CD14-positive monocyte (primary cell): Measurements from ENCODE around the gene SIGLEC5. TPM values are rescaled to one million over a fixed set of nuclear protein-coding genes. Genes with fewer than 3 reads are reported as not detected.
A peak's percentile ranks its signal among the peaks of the same experiment; 100 is the strongest.

Experiments
- DNase-seq, 3 donors: peaks; one replicate each; pipeline ENCODE4 v3.0.0-alpha.2; 2011 to 2022
- H2AFZ ChIP-seq: 2 replicates; pipeline ENCODE4 v1.6.0; 2012; ENCODE audit warnings: mild to moderate bottlenecking, low read depth, low read length, inconsistent platforms; ENCODE audit not compliant: insufficient read depth, poor library complexity, severe bottlenecking
- H3K27ac ChIP-seq, 2 donors: 1 replicate in 1 of 2; 2 replicates in 1 of 2; pipeline ENCODE4 v1.5.1; 2012 to 2013; ENCODE audit warnings: low read length in 2 of 2, control low read depth in 1 of 2, inconsistent platforms in 1 of 2, low read depth in 1 of 2, mild to moderate bottlenecking in 1 of 2
- H3K27me3 ChIP-seq, 2 donors: one replicate each; pipeline versions ENCODE4 v1.6.0 to v1.6.1; 2011 to 2013; ENCODE audit warnings: low read length in 2 of 2; ENCODE audit not compliant: control insufficient read depth in 2 of 2, insufficient read depth in 2 of 2
- H3K36me3 ChIP-seq, 2 donors: replicated peaks in 1 of 2; 1 replicate in 1 of 2; 2 replicates in 1 of 2; pipeline versions ENCODE4 v1.5.1 to v1.6.1; 2012 to 2013; ENCODE audit warnings: low read length in 2 of 2, control low read depth in 1 of 2, inconsistent platforms in 1 of 2, mild to moderate bottlenecking in 1 of 2; ENCODE audit not compliant: insufficient read depth in 2 of 2, control insufficient read depth in 1 of 2
- H3K4me1 ChIP-seq, 2 donors: 1 replicate in 1 of 2; 2 replicates in 1 of 2; pipeline versions ENCODE4 v1.5.1 to v1.6.1; 2012 to 2013; ENCODE audit warnings: low read length in 2 of 2, control low read depth in 1 of 2, inconsistent platforms in 1 of 2, mild to moderate bottlenecking in 1 of 2, moderate library complexity in 1 of 2; ENCODE audit not compliant: insufficient read depth in 2 of 2, control insufficient read depth in 1 of 2
- H3K4me2 ChIP-seq: replicated peaks from 2 replicates; pipeline ENCODE3; 2012; ENCODE audit warnings: low read length, moderate library complexity, mild to moderate bottlenecking; ENCODE audit not compliant: poor library complexity, severe bottlenecking; ENCODE audit errors: extremely low read depth
- H3K4me3 ChIP-seq, 3 experiments: fragments of 200-600 bp in 1 of 3; sonication (generic) in 1 of 3; replicated peaks in 1 of 3; 1 replicate in 2 of 3; 2 replicates in 1 of 3; pipeline ENCODE4 v1.5.1; 2011 to 2013; ENCODE audit warnings: low read length in 3 of 3, mild to moderate bottlenecking in 3 of 3, control low read depth in 2 of 3, low read depth in 2 of 3, inconsistent platforms in 1 of 3, moderate library complexity in 1 of 3
- H3K79me2 ChIP-seq: 2 replicates; pipeline ENCODE4 v1.6.0; 2012; ENCODE audit warnings: mild to moderate bottlenecking, control low read depth, inconsistent platforms, low read length, moderate library complexity; ENCODE audit not compliant: insufficient read depth
- H3K9ac ChIP-seq: 2 replicates; pipeline ENCODE4 v1.6.0; 2017; ENCODE audit warnings: low read length, mild to moderate bottlenecking; ENCODE audit not compliant: insufficient read depth, poor library complexity, severe bottlenecking
- H3K9me3 ChIP-seq, 2 donors: replicated peaks in 1 of 2; 1 replicate in 1 of 2; 2 replicates in 1 of 2; pipeline versions ENCODE4 v1.5.1 to v1.6.1; 2012 to 2013; ENCODE audit warnings: low read length in 2 of 2, control low read depth in 1 of 2; ENCODE audit not compliant: control insufficient read depth in 1 of 2, insufficient read depth in 1 of 2
- H4K20me1 ChIP-seq: 2 replicates; pipeline ENCODE4 v1.6.0; 2012; ENCODE audit warnings: mild to moderate bottlenecking, low read length, control low read depth, moderate library complexity; ENCODE audit not compliant: insufficient read depth
- H3K27ac Mint-ChIP-seq, 7 donors: one replicate each; pipeline ENCODE4 v1.8.0; 2020; ENCODE audit warnings: mild to moderate bottlenecking in 7 of 7, mixed read lengths in 7 of 7, moderate library complexity in 6 of 7, inconsistent platforms in 2 of 7
- H3K27me3 Mint-ChIP-seq, 3 donors: one replicate each; pipeline ENCODE4 v1.8.0; 2021 to 2022; ENCODE audit warnings: low read depth in 3 of 3, mild to moderate bottlenecking in 3 of 3, mixed read lengths in 3 of 3, moderate library complexity in 3 of 3, inconsistent platforms in 1 of 3
- H3K36me3 Mint-ChIP-seq, 2 donors: one replicate each; pipeline ENCODE4 v1.8.0; 2020; ENCODE audit warnings: mixed read lengths in 2 of 2, inconsistent platforms in 1 of 2, mild to moderate bottlenecking in 1 of 2
- H3K4me1 Mint-ChIP-seq: one replicate; pipeline ENCODE4 v1.8.0; 2020; ENCODE audit warnings: mild to moderate bottlenecking, mixed read lengths
- H3K4me3 Mint-ChIP-seq, 2 donors: one replicate each; pipeline ENCODE4 v1.8.0; 2020; ENCODE audit warnings: mild to moderate bottlenecking in 2 of 2, mixed read lengths in 2 of 2, moderate library complexity in 1 of 2
- H3K9me3 Mint-ChIP-seq, 7 donors: one replicate each; pipeline ENCODE4 v1.8.0; 2020 to 2022; ENCODE audit warnings: mixed read lengths in 7 of 7, mild to moderate bottlenecking in 6 of 7, moderate library complexity in 6 of 7, inconsistent platforms in 2 of 7
- CTCF ChIP-seq: fragments of 200-600 bp; IDR thresholded peaks from one replicate; pipeline ENCODE4 v1.8.0; 2022; ENCODE audit warnings: antibody characterized with exemption, mild to moderate bottlenecking
- WGBS: methylation state at CpG from one replicate; pipeline ENCODE4 v1.1.5; 2013; ENCODE audit warnings: missing lambda C conversion rate; ENCODE audit not compliant: insufficient coverage; 5-methylcytosine and 5-hydroxymethylcytosine counted together
- intact Hi-C, 2 donors: fragments of 100-400 bp; cut with micrococcal nuclease; formaldehyde crosslinking; loops; one replicate each; pipeline versions ENCODE4 v1.15.0 to v1.15.1; 2023
- polyA plus RNA-seq, 3 donors: library from polyadenylated mRNA; depleted of rRNA in 1 of 3; unstranded in 2 of 3; stranded (reverse) in 1 of 3; fragments of 300-500 nt in 2 of 3; fragments of >200 nt in 1 of 3; fragmentation: Illumina TruSeq in 2 of 3; gene quantifications; 1 replicate in 2 of 3; 2 replicates in 1 of 3; pipeline ENCODE4 v1.2.3, GENCODE V29; 2012 to 2021

SIGLEC5 gene
- polyA plus RNA-seq, 3 donors, result 10.2 to 12.6 TPM; not detected in 1

- H3K79me2 ChIP-seq, result peaks cover 53% of the 10 kb centered on the region
- no peak overlapping the region for H3K9ac ChIP-seq
- peak overlapping the region in 1 of 2 donors; percentile 47 for H3K27ac ChIP-seq
- DNase-seq, result peak in 1 of 3 donors; percentile 1
- peak overlapping the region; percentile 14 to 64 (median 27) for H3K4me3 ChIP-seq
- Mint-ChIP-seq H3K9me3 (peaks cover 0 to 2% (median 0%) of the 10 kb centered on the region in 7 donors), H3K27ac (peak overlapping the region in 5 of 7 donors; percentile 70 to 85 (median 73)), H3K4me1 (peaks cover 53% of the 10 kb centered on the region), H3K36me3 (peaks cover 47 to 59% of the 10 kb centered on the region in 2 donors), H3K27me3 (peaks cover 0 to 4% (median 0%) of the 10 kb centered on the region in 3 donors), H3K4me3 (peak overlapping the region; percentile 50 to 83)
- peaks cover 44 to 55% of the 10 kb centered on the region in 2 donors for H3K36me3 ChIP-seq
- H3K4me2 ChIP-seq, result peak overlapping the region; percentile 72
- no peaks in the 10 kb centered on the region for H3K9me3 ChIP-seq
- no peak overlapping the region for H2AFZ ChIP-seq
- peaks cover 46 to 52% of the 10 kb centered on the region in 2 donors for H3K4me1 ChIP-seq
- intact Hi-C loops, result no loop called here
- H3K27me3 ChIP-seq, result no peaks in the 10 kb centered on the region
- peaks cover 50% of the 10 kb centered on the region for H4K20me1 ChIP-seq
- 63% methylated on average over 10 of the region's 14 CpGs for WGBS
- no peak for TF ChIP-seq CTCF
These were observed 1.9 kb downstream of the SIGLEC5 start for GRCh38 chr19:51628153-51628939.

- H3K4me2 ChIP-seq, result peak overlapping the region; percentile 72
- 80% methylated on average over 10 of the region's 16 CpGs for WGBS
- peaks cover 46 to 56% of the 10 kb centered on the region in 2 donors for H3K4me1 ChIP-seq
- H3K4me3 ChIP-seq, result peak overlapping the region in 1 of 3 experiments; percentile 64
- H4K20me1 ChIP-seq, result peaks cover 58% of the 10 kb centered on the region
- H2AFZ ChIP-seq, result no peak overlapping the region
- Mint-ChIP-seq H3K36me3 (peaks cover 53 to 66% of the 10 kb centered on the region in 2 donors), H3K9me3 (peaks cover 0 to 2% (median 0%) of the 10 kb centered on the region in 7 donors), H3K4me3 (peak overlapping the region in 1 of 2 donors; percentile 83), H3K4me1 (peaks cover 54% of the 10 kb centered on the region), H3K27me3 (peaks cover 0 to 4% (median 0%) of the 10 kb centered on the region in 3 donors), H3K27ac (peak overlapping the region in 1 of 7 donors; percentile 70)
- intact Hi-C loops, result no loop called here
- peak overlapping the region; percentile 4 for H3K9ac ChIP-seq
- no peaks in the 10 kb centered on the region for H3K9me3 ChIP-seq
- peaks cover 58% of the 10 kb centered on the region for H3K79me2 ChIP-seq
- DNase-seq, result no peak
- no peaks in the 10 kb centered on the region for H3K27me3 ChIP-seq
- peaks cover 49 to 63% of the 10 kb centered on the region in 2 donors for H3K36me3 ChIP-seq
- no peak for TF ChIP-seq CTCF
- H3K27ac ChIP-seq, result peak overlapping the region in 1 of 2 donors; percentile 47
These were observed 2.6 kb downstream of the SIGLEC5 start for GRCh38 chr19:51627491-51628138.
